CD4-positive, alpha-beta T cell (primary cell): ENCODE measurements around the gene DCLRE1A. TPM values are rescaled to one million over a fixed set of nuclear protein-coding genes. Genes with fewer than 3 reads are reported as not detected.

Experiments
- ATAC-seq: fragments of 200-7000 bp; cut with Tn5 transposase; one replicate; pipeline ENCODE4 v1.10.0; 2022; ENCODE audit warnings: mild to moderate bottlenecking; ENCODE audit not compliant: poor library complexity
- CTCF ChIA-PET: fragments of 350-600 bp; sonication (Branson Sonifier 250); formaldehyde crosslinking; loops from one replicate; lab custom pipeline; 2021; ENCODE audit warnings: antibody characterized with exemption, inconsistent platforms; lab: Charles Lee
- POLR2A ChIA-PET: fragments of 350-600 bp; sonication (Branson Sonifier 250); formaldehyde crosslinking; loops from one replicate; lab custom pipeline; 2021; ENCODE audit warnings: antibody characterized with exemption, inconsistent platforms; lab: Charles Lee
- DNase-seq, 14 experiments: peaks; one replicate each; pipeline ENCODE4 v3.0.0-alpha.2; 2013 to 2020; ENCODE audit warnings: mixed read lengths in 2 of 14
- H3K27ac ChIP-seq, 2 donors: one replicate each; pipeline versions ENCODE4 v1.5.1 to v1.7.0; 2013; ENCODE audit warnings: low read length in 2 of 2, low read depth in 1 of 2, mild to moderate bottlenecking in 1 of 2
- H3K27me3 ChIP-seq, 2 experiments: 1 replicate in 1 of 2; 2 replicates in 1 of 2; pipeline versions ENCODE4 v1.6.1 to v1.7.0; 2013; ENCODE audit warnings: low read length in 2 of 2, control low read depth in 1 of 2, mild to moderate bottlenecking in 1 of 2, moderate library complexity in 1 of 2; ENCODE audit not compliant: insufficient read depth in 2 of 2, control insufficient read depth in 1 of 2
- H3K36me3 ChIP-seq: one replicate; pipeline ENCODE4 v1.6.1; 2013; ENCODE audit warnings: low read length, control low read depth; ENCODE audit not compliant: insufficient read depth
- H3K4me1 ChIP-seq: one replicate; pipeline ENCODE4 v1.6.1; 2013; ENCODE audit warnings: low read length, control low read depth; ENCODE audit not compliant: insufficient read depth
- H3K4me3 ChIP-seq: one replicate; pipeline ENCODE4 v1.5.1; 2013; ENCODE audit warnings: mild to moderate bottlenecking, low read length, moderate library complexity
- H3K9me3 ChIP-seq, 2 experiments: 1 replicate in 1 of 2; 2 replicates in 1 of 2; pipeline versions ENCODE4 v1.6.1 to v1.7.0; 2013; ENCODE audit warnings: low read length in 2 of 2, mild to moderate bottlenecking in 2 of 2, control low read depth in 1 of 2, moderate library complexity in 1 of 2; ENCODE audit not compliant: control insufficient read depth in 1 of 2, insufficient read depth in 1 of 2
- H3K27ac Mint-ChIP-seq: one replicate; pipeline ENCODE4 v1.8.0; 2020; ENCODE audit warnings: mixed read lengths
- H3K27me3 Mint-ChIP-seq: one replicate; pipeline ENCODE4 v1.8.0; 2021; ENCODE audit warnings: mixed read lengths
- H3K36me3 Mint-ChIP-seq: one replicate; pipeline ENCODE4 v1.8.0; 2021; ENCODE audit warnings: low read depth, mixed read lengths
- H3K4me1 Mint-ChIP-seq: one replicate; pipeline ENCODE4 v1.8.0; 2021; ENCODE audit warnings: low read depth, mixed read lengths
- H3K4me3 Mint-ChIP-seq: one replicate; pipeline ENCODE4 v1.8.0; 2020; ENCODE audit warnings: mild to moderate bottlenecking, mixed read lengths
- H3K9me3 Mint-ChIP-seq: one replicate; pipeline ENCODE4 v1.8.0; 2020; ENCODE audit warnings: mixed read lengths
- CTCF ChIP-seq: fragments of 200-600 bp; IDR thresholded peaks from one replicate; pipeline ENCODE4 v1.8.0; 2022; ENCODE audit warnings: antibody characterized with exemption, mild to moderate bottlenecking
- intact Hi-C, 2 experiments: fragments of 100-400 bp; cut with DNase I in 1 of 2; cut with micrococcal nuclease in 1 of 2; formaldehyde crosslinking; loops; one replicate each; pipeline versions ENCODE4 v1.15.1 to v1.9.0; 2023 to 2025; cut with DNase I, micrococcal nuclease
- total RNA-seq, 174 experiments: library from RNA in 2 of 174; stranded (reverse) in 2 of 174; gene quantifications; one replicate each; pipeline ENCODE4 v1.2.3 and lab custom pipeline; 2021 to 2026

The DCLRE1A gene
- total RNA-seq, 2 experiments from 2014 or later: 0.36 to 0.47 TPM

DNA sequence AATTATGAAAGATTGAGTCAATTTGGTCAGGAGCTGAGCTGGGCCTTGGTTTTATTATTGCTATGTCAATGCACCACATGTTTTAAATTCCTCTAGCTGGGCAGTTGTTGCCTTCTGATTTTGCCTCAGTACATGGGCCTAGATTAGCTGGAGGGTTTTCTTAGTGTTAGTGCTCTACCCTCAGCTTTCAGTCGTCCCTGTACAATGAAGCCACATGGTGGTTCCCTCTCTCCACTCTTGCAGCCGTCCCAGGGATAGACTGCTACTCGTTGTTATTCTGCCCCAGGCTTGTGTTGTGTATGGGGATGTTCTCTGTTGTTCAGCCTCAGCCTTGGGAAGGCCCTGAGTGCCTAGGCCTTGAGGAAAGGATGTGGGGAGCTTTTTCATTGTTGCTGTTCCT, 37.6 kb upstream of the DCLRE1A start:
- H3K36me3 Mint-ChIP-seq: peaks cover 73% of the 10 kb centered on the region
- H3K4me3 ChIP-seq: no peak overlapping the region
- intact Hi-C loops: no loop called here
- TF ChIP-seq CTCF: no peak
- ChIA-PET POLR2A (no interaction called here), CTCF (no interaction called here)
- H3K27ac ChIP-seq: no peak overlapping the region
- no peaks in the 10 kb centered on the region for H3K27me3 ChIP-seq
- H3K9me3 ChIP-seq: no peaks in the 10 kb centered on the region
- H3K27ac Mint-ChIP-seq: no peak overlapping the region
- ATAC-seq: no peak
- no peaks in the 10 kb centered on the region for H3K4me1 ChIP-seq
- H3K9me3 Mint-ChIP-seq: no peaks in the 10 kb centered on the region
- DNase-seq: no peak
- H3K4me3 Mint-ChIP-seq: no peak overlapping the region
- H3K4me1 Mint-ChIP-seq: no peaks in the 10 kb centered on the region
- H3K27me3 Mint-ChIP-seq: no peaks in the 10 kb centered on the region
- peaks cover 12% of the 10 kb centered on the region for H3K36me3 ChIP-seq

DNA sequence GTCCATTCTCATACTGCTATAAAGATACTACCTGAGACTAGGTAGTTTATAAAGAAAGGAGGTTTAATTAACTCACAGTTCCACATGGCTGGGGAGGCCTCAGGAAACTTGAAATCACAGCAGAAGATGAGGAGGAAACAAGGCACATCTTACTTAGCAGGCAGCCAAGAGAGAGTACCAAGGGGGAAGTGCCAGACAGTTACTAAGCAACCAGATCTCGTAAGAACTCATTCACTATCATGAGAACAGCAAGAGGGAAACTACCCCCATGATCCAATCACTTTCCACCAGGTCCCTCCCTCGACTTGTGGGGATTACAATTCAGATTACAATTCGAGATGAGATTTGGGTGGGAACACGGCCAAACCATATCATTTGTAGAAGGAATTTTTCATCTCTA, 36.9 kb upstream of the DCLRE1A start:
- POLR2A ChIA-PET: interaction anchor here (0.7 kb wide), 1 partner anchor 104 kb away, joined by 3 read pairs; no protein-coding TSS in a partner anchor
- H3K36me3 ChIP-seq: peaks cover 18% of the 10 kb centered on the region
- H3K9me3 Mint-ChIP-seq: no peaks in the 10 kb centered on the region

GRCh38 chr10:113889911-113890310, 36.0 kb upstream of the DCLRE1A start:
- no peaks in the 10 kb centered on the region for H3K27me3 Mint-ChIP-seq

More for the DNA sequence above, 36.9 kb upstream of the DCLRE1A start:
- Mint-ChIP-seq H3K27ac (no peak overlapping the region), H3K4me3 (no peak overlapping the region), H3K36me3 (peaks cover 80% of the 10 kb centered on the region), H3K4me1 (no peaks in the 10 kb centered on the region), H3K27me3 (no peaks in the 10 kb centered on the region)
- intact Hi-C loops: no loop called here
- DNase-seq (no peak), ATAC-seq (no peak)
- CTCF ChIA-PET: no interaction called here
- H3K9me3 ChIP-seq: no peaks in the 10 kb centered on the region
- H3K27me3 ChIP-seq: no peaks in the 10 kb centered on the region
- no peak overlapping the region for H3K27ac ChIP-seq
- TF ChIP-seq CTCF: no peak
- H3K4me1 ChIP-seq: no peaks in the 10 kb centered on the region
- no peak overlapping the region for H3K4me3 ChIP-seq

More at GRCh38 chr10:113889911-113890310, 36.0 kb upstream of the DCLRE1A start:
- Mint-ChIP-seq H3K4me3 (no peak overlapping the region), H3K27ac (no peak overlapping the region), H3K36me3 (peaks cover 81% of the 10 kb centered on the region), H3K9me3 (no peaks in the 10 kb centered on the region), H3K4me1 (no peaks in the 10 kb centered on the region)
- CTCF ChIA-PET: no interaction called here
- Histone ChIP-seq H3K27ac (no peak overlapping the region), H3K36me3 (peaks cover 18% of the 10 kb centered on the region), H3K9me3 (no peaks in the 10 kb centered on the region), H3K4me1 (no peaks in the 10 kb centered on the region), H3K27me3 (no peaks in the 10 kb centered on the region), H3K4me3 (no peak overlapping the region)
- ATAC-seq: no peak
- POLR2A ChIA-PET: no interaction called here
- intact Hi-C loops: no loop called here
- DNase-seq: no peak
- TF ChIP-seq CTCF: no peak
